Motor neuron (in vitro differentiated cells): Measurements from ENCODE around the gene GPSM1. TPM values are rescaled to one million over a fixed set of nuclear protein-coding genes. Genes with fewer than 3 reads are reported as not detected.

Experiments used
- ATAC-seq, 8 experiments: fragments of 200-7000 bp; cut with Tn5 transposase; replicated peaks in 6 of 8; 2 replicates each; pipeline ENCODE4 v1.8.0; 2021; ENCODE audit warnings: mild to moderate bottlenecking in 8 of 8, moderate library complexity in 8 of 8
- H3K27ac ChIP-seq, 2 donors: fragments of 250-450 bp; sonication (Bioruptor Pico); 2 replicates each; pipeline ENCODE4 v1.9.0; 2021; ENCODE audit warnings: antibody characterized with exemption in 2 of 2, mild to moderate bottlenecking in 2 of 2, moderate library complexity in 1 of 2
- H3K4me1 ChIP-seq, 2 donors: fragments of 250-450 bp; sonication (Bioruptor Pico); replicated peaks in 1 of 2; 2 replicates each; pipeline ENCODE4 v1.6.1; 2021; ENCODE audit warnings: antibody characterized with exemption in 2 of 2, mild to moderate bottlenecking in 2 of 2, moderate library complexity in 1 of 2
- H3K4me3 ChIP-seq, 5 donors: fragments of 250-450 bp; sonication (Bioruptor Pico); 2 replicates each; pipeline ENCODE4 v1.9.0; 2021; ENCODE audit warnings: antibody characterized with exemption in 5 of 5, mild to moderate bottlenecking in 5 of 5, moderate library complexity in 4 of 5
- WGBS, 10 experiments: fragments of 450-650 bp; shearing (Covaris generic); methylation state at CpG; one replicate each; pipeline ENCODE4 v1.0.0; 2022; 5-methylcytosine and 5-hydroxymethylcytosine counted together
- in situ Hi-C, 9 experiments: fragments of 400-800 bp; cut with MboI; loops; one replicate each; pipeline ENCODE4 v1.15.0; 2021; ENCODE audit warnings: low sequenced_read_pairs in 9 of 9, low pct_unique_long_range_greater_than_20kb in 2 of 9; ENCODE audit not compliant: unreplicated experiment in 9 of 9
- total RNA-seq, 8 experiments: library from RNA; unstranded; fragments of 300-600 nt; gene quantifications; 2 replicates each; pipeline versions ENCODE4 v1.2.3 to v1.2.4, GENCODE V29; 2022

GPSM1 gene
- total RNA-seq, 8 experiments from 2014 or later: 10.3 to 40.8 (median 28.9) TPM

DNA sequence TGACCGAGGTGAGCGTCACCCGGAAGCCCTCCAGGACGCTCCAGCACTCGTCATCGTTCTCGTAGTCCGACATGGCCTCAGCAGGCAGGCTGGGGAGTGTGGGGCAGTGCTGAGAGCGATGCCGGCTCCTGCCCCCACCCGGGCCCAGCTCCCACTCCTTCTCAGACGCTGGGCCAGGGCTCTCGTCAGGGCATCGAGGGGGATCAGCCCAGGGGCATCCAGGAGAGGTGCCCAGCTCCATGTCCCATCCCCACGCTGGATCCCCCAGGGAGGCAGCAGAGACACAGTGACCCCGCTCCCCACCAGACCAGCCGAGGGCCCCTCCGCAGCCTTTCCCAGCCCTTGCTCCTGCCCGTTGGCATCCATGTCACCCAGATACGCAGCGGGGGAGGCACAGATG lies 44.7 kb downstream of the GPSM1 start:
- peak in 2 of 8 experiments; percentile 0 to 1 for ATAC-seq
- H3K4me3 ChIP-seq: no peak overlapping the region
- in situ Hi-C loops: no loop called here
- 67 to 92% methylated on average over 3 to 5 of the region's 21 CpGs; no CpG with 5 or more reads in 8 of the 10 experiments for WGBS, 10 experiments
- H3K4me1 ChIP-seq: peaks cover 22 to 25% of the 10 kb centered on the region in 2 donors
- peak overlapping the region; percentile 68 to 75 for H3K27ac ChIP-seq

DNA sequence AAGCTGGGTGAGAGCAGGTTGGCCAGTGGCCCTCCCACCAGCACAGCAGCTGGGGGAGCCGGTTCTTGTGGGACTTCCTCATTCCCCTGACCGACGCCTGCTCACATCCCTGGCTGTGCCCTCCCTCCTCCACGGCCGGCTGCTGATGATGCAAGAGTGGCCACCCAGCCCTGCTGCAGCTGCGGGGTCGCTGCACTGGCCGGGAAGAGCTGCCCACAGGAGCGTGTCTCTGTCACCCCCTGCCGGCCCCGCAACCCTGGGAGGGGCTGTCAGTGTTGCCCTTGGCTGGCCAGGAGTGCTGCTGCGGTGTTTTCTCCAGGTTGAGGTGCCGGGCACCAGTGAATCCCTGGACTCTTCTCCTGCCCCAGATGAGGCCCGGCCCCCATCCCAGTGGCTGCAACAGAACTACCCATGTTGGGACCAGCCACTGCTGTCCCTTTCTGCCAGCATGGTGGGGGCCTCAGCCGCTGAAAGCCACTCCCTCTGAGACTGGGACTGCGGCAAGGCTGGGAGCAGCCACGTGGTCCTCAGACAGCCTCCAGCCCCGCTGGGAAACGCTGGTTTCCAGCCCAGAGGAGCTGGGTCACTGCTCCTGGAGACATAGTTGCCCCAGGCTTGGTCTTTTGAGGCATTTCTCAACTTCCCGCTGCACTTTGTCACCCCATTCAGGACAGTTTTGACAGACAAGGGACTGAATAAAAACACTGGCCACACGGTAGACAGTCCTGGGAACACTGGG lies 45.4 kb downstream of the GPSM1 start:
- in situ Hi-C loops: no loop called here
- H3K4me1 ChIP-seq: peaks cover 22 to 25% of the 10 kb centered on the region in 2 donors
- peak; percentile 65 to 88 (median 82) for ATAC-seq
- no peak overlapping the region for H3K4me3 ChIP-seq
- 4 to 52% (median 20%) methylated on average over 1 to 7 of the region's 21 CpGs; no CpG with 5 or more reads in 5 of the 10 experiments for WGBS, 10 experiments
- H3K27ac ChIP-seq: peak overlapping the region; percentile 68 to 75

DNA sequence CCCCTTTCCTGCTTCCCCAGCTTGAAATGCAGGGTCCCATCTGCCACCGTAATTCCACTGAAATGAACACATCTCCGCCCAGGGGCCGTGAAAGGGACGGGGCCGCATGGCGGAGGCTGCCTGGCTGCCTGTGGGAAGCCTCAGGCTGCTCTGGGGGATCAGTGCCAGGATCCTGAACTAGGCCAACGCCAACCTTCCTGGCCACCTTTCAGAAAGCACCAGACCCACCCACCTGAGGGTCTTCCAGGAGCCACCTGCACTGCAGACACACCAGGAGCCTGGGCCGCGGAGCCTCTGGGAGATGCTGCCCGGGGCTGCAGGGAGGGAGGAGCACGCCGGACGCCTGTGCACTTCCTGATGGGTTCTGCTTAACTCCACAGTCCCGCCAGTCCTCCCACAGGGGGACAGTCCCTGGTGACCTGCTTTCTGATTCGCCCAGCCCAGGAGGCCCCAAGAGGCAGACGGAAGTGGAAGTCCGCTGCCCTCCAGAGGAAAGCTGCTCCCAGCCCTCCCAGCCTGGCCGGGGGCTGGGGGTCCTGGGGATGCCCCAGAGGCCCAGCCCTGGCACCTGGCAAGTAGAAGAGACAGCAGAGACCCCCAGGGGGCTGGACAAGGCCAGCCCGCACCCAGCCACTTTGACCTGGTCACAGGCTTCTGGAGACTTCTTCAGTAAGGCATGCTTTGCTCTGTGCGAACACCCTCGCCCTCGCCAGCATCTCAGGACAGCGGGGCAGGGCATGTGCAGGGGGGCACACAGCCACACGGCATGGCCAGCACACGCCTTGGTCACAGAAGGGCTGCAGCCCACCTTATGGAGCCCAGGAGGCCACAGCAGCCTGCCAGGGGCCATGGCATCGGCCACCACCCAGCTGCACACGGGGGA lies 46.2 kb downstream of the GPSM1 start, which contains the start of gene CARD9:
Gene CARD9, minus strand, starts transcription at position 370 of the 883 bp plus-strand sequence. CDS start 1,591 bp downstream, outside the sequence.
- peak in 6 of 8 experiments; percentile 6 to 42 (median 14) for ATAC-seq
- peak within 1 kb of the TSS; percentile 68 to 75 for H3K27ac ChIP-seq

DNA sequence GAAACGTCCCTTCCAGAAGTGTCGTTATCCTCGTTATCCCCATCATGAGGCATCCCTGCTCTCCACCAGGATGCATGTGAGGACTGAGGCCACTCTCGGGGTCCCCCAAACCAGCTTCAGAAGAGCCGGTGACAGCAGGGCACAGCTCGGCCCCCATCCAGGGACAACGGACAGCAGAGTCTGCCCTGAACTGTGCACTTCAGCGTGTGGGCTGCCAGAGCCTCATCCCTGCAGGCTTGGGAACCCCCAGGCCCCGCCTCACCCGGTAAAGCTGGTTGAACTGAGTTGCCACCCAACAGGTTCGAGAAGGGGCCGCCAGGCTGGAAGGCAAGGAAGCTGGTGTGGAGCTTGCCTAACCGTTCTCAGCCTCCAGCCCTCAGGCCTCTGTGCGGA lies 46.8 kb downstream of the GPSM1 start:
- in situ Hi-C loops: no loop called here
- ATAC-seq: no peak
- H3K4me3 ChIP-seq: no peak overlapping the region
- H3K4me1 ChIP-seq: peaks cover 22 to 25% of the 10 kb centered on the region in 2 donors
- 80 to 100% (median 100%) methylated on average over 1 to 2 of the region's 14 CpGs; no CpG with 5 or more reads in 7 of the 10 experiments for WGBS, 10 experiments
- H3K27ac ChIP-seq: peak overlapping the region; percentile 68 to 75

More for the DNA sequence above, 46.2 kb downstream of the GPSM1 start, which contains the start of gene CARD9:
- 0 to 81% (median 80%) methylated on average over 1 to 8 of the region's 27 CpGs; no CpG with 5 or more reads in 7 of the 10 experiments for WGBS, 10 experiments
- in situ Hi-C loops: no loop called here
- peaks cover 22 to 25% of the 10 kb centered on the region in 2 donors for H3K4me1 ChIP-seq
- no peak within 1 kb of the TSS for H3K4me3 ChIP-seq

DNA sequence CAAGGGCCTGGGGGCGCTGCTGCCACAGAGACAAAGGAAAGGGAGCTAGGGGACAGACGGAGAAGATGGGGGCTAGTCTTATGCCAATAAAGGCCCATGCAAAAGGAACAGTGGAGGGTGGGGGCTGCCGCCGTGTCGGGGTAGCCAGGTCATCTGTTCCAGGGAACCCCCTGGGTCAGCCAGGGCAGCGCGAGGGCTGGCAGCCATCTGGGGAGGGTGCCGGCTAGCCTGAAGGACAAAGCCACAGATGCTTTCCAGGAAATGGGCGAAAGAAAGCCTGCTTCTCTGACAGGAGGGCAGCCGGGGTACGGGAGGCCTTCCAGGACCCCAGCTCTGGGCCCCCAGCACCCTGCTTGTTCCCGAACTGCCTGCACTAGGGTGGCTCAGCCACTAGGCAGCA lies 47.8 kb downstream of the GPSM1 start:
- in situ Hi-C loops: no loop called here
- WGBS, 10 experiments: 83 to 100% (median 94%) methylated on average over 1 to 9 of the region's 12 CpGs; no CpG with 5 or more reads in 5 of the 10 experiments
- no peak for ATAC-seq
- H3K4me1 ChIP-seq: peaks cover 22 to 25% of the 10 kb centered on the region in 2 donors
- H3K27ac ChIP-seq: no peak overlapping the region
- H3K4me3 ChIP-seq: no peak overlapping the region

DNA sequence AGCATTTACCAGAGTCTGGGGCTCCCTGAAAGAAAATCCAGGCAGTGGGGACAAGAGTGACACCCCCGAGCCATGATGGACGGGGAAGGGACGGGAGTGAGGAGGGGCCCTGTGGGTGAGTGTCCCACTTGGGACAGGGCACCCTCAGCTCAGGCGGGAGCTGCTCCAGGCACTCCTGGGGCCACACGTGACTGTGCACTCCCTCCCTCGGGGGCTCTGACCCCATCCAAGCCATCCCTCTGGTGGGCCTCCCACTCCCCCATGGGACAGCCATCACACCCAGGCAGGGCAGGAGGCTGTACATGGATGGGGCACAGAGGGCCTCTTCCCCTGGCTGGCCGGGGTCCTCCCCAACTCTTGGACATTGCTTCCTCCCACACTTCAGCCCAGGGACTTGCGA lies 49.1 kb downstream of the GPSM1 start:
- H3K4me3 ChIP-seq: no peak overlapping the region
- peaks cover 22 to 25% of the 10 kb centered on the region in 2 donors for H3K4me1 ChIP-seq
- ATAC-seq: no peak
- 81 to 100% (median 100%) methylated on average over 1 to 4 of the region's 8 CpGs; no CpG with 5 or more reads in 7 of the 10 experiments for WGBS, 10 experiments
- H3K27ac ChIP-seq: no peak overlapping the region
- in situ Hi-C loops: no loop called here

DNA sequence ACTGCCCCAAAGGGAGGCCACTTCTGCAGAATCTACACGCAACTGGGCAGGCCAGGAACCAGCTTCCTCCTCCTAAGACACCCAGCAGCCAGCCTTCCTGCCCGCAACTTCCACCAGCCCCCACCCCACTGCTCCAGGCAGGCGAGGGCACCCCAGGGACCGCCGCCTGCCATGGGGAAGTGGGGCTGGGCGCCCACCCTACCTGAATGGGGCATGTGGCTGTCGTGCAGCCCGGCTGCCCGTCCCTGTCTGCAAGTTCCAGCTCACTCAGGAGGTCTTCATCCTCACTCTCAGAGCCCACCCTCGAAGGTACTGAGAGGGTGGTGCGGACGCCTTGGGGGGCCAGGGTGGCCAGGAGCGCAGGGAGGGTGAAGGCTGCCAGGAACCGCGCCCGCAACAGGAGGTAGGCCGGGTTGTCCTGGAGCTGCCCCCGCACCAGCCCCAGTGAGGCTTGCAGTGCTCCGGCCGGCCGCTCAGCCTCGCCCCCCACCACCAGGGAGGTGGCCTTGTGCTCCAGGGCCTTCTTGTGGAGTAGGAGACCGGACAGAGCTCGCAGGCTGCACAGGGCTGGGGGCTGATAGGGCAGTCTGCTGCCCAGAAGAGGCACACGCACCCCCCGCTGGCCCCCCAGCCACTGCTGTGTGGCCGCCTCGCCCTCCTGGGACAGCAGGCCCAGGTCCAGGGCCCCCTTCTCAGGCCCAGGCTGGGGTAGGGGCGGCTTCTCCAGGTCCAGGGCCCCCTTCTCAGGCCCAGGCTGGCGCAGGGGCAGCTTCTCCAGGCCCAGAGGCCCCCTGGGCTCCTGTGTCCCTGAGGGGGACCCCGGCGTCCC lies 50.2 kb downstream of the GPSM1 start:
- peaks cover 15 to 17% of the 10 kb centered on the region in 2 donors for H3K4me1 ChIP-seq
- in situ Hi-C loops: no loop called here
- H3K27ac ChIP-seq: no peak overlapping the region
- no peak overlapping the region for H3K4me3 ChIP-seq
- ATAC-seq: no peak
- 90 to 94% (median 93%) methylated on average over 2 to 3 of the region's 32 CpGs; no CpG with 5 or more reads in 7 of the 10 experiments for WGBS, 10 experiments

DNA sequence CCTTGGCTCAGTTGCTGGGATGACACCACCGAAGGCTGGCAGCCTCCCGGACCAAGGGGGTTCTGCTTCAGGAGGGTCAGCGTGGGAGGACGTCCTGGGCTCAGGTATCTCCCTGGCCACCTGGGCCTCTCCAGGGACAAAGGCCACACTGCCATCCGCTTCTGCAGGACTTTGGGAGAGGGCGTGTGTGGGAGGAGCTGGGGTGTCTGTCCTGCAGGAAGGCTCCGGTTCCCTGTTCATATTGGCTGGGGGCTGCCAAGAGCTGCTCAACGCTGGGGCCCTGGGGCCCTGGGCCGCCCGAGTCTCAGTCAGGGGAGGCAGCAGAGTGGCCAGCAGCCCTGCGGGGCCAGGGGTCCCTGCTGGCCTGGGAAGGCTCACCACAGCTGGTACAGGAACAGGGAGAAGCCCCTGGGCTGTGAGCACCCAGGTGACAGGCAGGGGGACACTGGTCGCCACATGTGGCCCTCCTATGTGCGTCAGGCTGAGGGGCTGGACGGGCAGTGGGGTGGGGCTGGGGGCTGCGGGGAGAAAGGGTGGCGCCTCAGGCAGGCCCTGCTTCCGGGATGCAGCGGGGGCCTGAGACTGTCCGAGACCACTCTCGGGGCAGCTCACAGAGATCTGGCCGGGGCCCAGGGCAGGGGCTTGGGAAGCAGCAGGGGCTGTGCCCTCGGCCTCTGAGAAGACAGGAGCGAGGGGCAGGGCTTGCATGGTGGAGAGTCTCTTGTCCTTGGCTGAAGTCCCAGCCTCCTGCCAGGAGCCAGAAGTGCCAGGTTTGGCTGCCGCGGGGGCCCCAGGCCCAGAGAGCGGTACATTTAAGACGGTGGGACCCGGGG lies 51.0 kb downstream of the GPSM1 start:
- in situ Hi-C loops: no loop called here
- Histone ChIP-seq H3K4me1 (peaks cover 7 to 9% of the 10 kb centered on the region in 2 donors), H3K4me3 (no peak overlapping the region), H3K27ac (no peak overlapping the region)
- peak in 2 of 8 experiments; percentile 3 to 9 for ATAC-seq
- no CpG with 5 or more reads among the region's 28 CpGs for WGBS, 10 experiments

DNA sequence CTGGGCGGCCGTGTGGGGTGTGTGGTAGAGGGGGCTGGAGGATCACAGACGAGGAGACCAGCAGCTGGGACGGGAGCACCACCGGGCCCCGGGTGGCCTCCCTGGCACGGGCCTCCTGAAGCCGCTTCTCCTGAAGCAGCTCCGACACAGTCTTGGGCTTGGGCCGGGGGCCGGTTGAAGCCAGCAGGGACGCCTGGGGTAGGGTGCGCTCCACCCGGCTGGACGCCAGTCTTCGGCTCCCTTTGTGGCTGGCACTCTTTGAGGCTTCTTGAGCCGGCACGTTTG lies 51.6 kb downstream of the GPSM1 start:
- H3K4me1 ChIP-seq: peaks cover 1 to 3% of the 10 kb centered on the region in 2 donors
- H3K4me3 ChIP-seq: no peak overlapping the region
- peak in 1 of 8 experiments; percentile 2 for ATAC-seq
- H3K27ac ChIP-seq: no peak overlapping the region
- in situ Hi-C loops: no loop called here
- WGBS, 10 experiments: 76% methylated on average over 3 of the region's 18 CpGs; no CpG with 5 or more reads in 9 of the 10 experiments

DNA sequence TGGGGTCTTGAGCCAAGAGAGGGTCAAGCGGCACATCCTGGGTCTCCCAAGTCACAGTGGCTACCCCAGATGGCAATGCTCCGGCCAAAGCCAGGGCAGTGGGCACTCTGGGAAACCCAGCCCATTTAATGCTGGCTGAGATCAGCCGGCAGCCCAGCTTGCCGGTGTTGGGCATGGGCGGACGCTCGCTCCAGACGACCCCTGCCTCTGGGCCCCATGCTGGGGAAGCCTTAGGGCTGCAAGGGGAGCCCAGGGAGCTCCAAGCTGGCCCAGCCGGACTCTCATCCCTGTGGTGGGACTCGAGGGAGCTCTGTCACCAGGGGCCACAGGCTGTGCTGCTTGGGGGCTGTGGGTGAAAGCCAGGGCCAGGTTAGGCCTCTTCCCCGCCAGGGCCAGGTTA lies 52.1 kb downstream of the GPSM1 start:
- ATAC-seq: no peak
- 81 to 100% (median 92%) methylated on average over 1 to 2 of the region's 11 CpGs; no CpG with 5 or more reads in 6 of the 10 experiments for WGBS, 10 experiments

DNA sequence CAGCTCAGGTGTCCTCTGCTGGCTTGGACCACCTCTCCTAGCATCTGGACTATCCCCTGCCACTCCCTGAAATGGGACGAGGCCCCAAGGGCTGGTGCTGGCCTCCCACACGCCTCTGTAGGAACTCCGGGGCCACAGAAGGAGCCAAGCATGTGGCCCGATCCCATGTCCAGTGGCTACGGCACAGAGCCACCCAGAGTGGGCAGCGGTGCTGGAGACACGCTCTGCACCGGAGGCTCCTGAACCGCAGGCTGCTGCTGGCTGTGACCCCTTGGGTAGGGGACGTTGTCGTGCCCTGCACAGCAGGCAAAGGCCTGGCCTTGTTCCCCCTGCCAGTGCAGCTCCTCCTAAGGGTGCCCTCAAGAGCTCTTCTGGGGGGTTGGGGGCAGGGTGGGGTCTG lies 52.6 kb downstream of the GPSM1 start:
- in situ Hi-C loops: no loop called here
- no peaks in the 10 kb centered on the region for H3K4me1 ChIP-seq
- WGBS, 10 experiments: 80 to 100% (median 86%) methylated on average over 1 to 3 of the region's 11 CpGs; no CpG with 5 or more reads in 7 of the 10 experiments
- no peak overlapping the region for H3K4me3 ChIP-seq
- no peak overlapping the region for H3K27ac ChIP-seq
- ATAC-seq: no peak

More for the DNA sequence above, 52.1 kb downstream of the GPSM1 start:
- Histone ChIP-seq H3K4me1 (no peaks in the 10 kb centered on the region), H3K27ac (no peak overlapping the region), H3K4me3 (no peak overlapping the region)
- in situ Hi-C loops: no loop called here

DNA sequence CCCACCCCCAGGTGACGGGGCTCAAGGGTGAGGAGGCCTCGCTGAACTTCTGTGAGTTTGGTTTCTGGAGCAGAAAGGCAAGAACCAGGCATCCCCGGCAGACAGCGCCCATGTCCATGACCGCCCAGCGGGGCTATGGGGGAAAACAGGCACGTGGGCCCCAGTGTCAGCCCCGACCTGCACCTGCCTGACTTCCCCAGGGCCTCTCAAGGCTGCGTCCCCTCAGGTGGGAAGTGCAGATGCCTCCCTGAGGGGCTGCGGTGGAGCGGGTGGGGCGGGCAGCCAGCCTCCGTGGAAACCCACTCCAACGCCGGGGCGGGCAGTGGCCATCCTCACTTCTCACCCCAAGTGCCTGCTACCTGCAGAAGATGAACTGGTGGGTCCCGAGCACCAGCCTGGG lies 53.0 kb downstream of the GPSM1 start:
- WGBS, 10 experiments: no CpG with 5 or more reads among the region's 17 CpGs
- in situ Hi-C loops: no loop called here
- no peak overlapping the region for H3K27ac ChIP-seq
- no peaks in the 10 kb centered on the region for H3K4me1 ChIP-seq
- no peak for ATAC-seq
- no peak overlapping the region for H3K4me3 ChIP-seq
